GM18867 (cell line): Measurements from ENCODE around the gene TTC24.
"Not testable (repeated sequence)": the region's sequence is repeated elsewhere in the genome, so short reads cannot be mapped to it uniquely, and the experiment has no call there.

Experiments used
- ATAC-seq: cut with Tn5 transposase; IDR thresholded peaks from one replicate; pipeline ENCODE4 v1.9.1; 2021; ENCODE audit warnings: mild to moderate bottlenecking, moderate library complexity; ENCODE audit not compliant: unreplicated experiment

Gene TTC24

DNA sequence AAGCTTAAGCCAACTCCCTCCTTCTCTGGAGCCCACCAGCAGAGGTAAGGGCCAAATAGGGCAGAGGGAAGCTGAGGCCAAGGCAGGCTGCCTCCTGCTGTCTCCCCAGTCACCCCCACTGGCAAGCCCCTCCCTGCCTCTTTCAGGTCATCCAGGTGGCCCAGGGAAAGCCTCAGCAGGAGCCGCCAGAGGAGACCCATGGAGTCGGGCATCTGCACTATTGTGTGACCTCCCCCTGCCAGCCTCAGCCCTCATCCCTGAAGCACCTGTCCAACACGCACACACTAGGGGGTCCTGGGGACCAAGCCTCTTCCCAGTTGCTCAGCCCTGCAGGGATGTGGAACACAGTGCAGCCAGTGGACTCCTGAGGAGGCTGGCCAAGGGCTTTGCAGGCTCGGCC lies 6.8 kb downstream of the TTC24 start:
- ATAC-seq, result no peak

DNA sequence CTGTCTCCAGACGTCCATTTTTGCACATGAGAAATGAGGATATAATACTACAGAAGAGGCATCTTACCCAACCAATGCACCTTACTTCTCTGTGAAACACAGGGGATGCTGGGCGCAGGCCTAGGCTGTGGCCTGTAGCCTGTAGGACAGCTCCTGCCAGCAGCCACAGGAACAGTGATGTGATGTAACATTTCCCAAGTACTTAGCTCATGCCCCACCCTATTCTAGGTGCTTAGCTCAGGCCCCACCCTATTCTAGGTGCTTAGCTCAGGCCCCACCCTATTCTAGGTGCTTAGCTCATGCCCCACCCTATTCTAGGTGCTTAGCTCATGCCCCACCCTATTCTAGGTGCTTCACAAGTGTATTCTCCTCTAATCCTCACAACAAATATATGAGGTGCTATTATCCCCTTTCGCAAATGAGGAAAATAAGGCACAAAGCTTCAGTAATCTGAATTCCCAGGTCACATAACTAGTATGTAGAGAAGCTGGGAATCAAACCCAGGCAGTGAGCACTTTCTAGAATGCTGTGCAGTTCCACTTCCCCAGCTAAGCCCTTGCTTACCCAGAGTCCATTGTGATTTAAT lies 7.5 kb downstream of the TTC24 start:
- no peak for ATAC-seq

DNA sequence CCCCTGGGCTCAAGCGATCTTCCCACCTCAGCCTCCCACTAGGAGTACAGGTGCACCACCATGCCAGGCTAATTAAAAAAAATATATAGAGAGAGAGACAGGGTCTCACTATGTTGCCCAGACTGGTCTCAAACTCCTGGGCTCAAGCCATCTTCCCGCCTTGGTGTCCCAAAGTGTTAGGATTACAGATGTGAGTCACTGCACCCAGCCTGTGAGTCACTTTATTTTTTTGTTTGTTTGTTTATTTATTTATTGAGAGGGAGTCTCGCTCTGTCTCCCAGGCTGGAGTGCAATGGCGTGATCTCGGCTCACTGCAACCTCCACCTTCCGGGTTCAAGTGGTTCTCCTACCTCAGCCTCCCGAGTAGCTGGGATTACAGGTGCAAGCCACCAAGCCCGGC lies 8.4 kb downstream of the TTC24 start:
- not testable (repeated sequence) for ATAC-seq

DNA sequence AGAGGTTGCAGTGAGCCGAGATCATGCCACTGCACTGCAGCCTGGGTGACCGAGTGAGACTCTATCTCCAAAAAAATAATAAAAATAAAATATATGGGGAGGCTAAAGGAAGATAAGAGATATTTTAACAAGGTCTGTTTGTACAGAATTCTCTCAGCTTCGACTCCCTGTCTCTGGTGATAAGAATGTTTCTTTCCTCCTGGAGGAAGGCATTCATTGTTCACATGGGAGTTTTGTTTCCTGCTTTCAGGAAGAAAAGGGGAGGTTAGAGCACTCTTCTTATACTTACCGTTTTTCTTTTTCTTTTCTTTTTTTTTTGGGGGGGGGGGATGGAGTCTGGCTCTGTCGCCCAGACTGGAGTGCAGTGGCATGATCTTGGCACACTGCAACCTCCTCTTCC lies 10.0 kb downstream of the TTC24 start:
- no peak for ATAC-seq

DNA sequence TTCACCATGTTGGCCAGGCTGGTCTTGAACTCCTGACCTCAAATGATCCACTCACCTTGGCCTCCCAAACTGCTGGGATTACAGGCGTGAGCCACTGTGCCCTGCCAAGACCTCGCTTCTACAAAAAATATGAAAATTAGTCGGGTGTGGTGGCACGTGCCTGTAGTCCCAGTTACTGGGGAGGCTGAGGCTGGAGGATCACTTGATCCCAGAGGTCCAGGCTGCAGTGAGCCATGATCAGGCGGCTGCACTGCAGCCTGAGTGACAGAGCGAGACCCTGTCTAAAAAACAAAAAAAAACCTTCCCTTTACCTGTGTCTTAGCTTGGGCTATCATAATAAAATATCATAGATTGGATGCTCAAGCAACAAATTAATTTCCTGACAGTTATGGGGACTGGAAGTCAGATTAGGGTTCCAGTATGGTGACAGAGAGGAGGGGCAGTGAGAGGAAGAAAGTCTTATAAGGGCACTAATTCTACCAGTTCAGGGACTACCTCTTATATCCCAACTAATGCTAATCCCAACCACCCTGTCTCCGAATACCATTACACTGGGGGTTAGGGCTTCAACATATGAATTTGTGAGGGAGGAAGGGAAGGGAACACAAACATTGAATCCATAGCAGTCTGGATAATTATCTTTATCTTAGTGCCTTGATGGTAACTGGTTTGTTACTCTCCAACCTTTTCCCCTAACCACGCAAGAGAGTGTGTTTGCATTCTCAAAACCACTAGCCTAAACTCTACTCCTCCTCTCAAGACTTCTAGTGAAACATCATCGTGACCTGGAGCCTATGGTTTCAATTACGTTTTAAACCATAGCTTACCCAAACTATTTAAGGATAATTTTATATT lies 11.0 kb downstream of the TTC24 start:
- no peak for ATAC-seq

DNA sequence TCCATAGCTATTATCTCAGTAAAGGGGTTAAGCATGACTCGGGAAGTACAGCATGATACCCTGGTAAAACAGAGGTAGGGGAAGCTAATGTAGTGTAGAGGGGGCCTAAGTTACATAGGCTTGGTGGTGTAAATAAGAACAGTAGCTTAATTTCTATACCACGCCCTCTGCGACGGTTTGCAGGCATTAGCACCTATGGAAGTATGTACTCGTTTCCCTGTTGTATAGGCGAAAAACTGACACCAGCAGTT lies 11.6 kb downstream of the TTC24 start:
- no peak for ATAC-seq

DNA sequence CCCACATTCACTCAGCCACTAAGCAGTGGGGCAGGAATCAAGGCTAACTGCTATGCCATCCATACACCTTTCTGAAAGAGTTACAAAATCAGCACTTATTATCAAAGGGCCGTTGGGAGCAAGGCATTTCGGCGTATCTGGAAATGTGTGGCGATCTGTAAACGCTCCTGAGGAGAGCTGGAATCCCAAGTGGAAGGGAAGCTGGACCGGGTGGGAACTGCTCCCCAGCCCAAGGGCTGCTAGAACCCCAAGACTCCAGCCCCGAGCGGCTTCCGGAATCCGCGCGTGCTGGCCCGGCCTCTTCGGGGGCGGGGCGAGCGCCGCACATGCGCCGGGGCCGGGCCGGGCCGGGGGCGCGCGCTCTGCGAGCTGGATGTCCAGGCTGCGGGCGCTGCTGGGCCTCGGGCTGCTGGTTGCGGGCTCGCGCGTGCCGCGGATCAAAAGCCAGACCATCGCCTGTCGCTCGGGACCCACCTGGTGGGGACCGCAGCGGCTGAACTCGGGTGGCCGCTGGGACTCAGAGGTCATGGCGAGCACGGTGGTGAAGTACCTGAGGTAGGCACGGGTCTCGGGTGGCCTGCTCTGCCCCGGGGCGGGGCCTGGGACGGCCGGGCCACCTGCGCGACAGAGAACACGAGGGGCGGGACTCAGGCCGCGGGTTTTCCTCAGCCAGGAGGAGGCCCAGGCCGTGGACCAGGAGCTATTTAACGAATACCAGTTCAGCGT lies 12.1 kb downstream of the TTC24 start, which contains the start of gene NAXE:
TSS of gene NAXE (plus strand) at position 345 of the 726 bp plus-strand sequence. CDS start at position 374, 29 bp downstream.
- ATAC-seq, result peak; percentile 88

DNA sequence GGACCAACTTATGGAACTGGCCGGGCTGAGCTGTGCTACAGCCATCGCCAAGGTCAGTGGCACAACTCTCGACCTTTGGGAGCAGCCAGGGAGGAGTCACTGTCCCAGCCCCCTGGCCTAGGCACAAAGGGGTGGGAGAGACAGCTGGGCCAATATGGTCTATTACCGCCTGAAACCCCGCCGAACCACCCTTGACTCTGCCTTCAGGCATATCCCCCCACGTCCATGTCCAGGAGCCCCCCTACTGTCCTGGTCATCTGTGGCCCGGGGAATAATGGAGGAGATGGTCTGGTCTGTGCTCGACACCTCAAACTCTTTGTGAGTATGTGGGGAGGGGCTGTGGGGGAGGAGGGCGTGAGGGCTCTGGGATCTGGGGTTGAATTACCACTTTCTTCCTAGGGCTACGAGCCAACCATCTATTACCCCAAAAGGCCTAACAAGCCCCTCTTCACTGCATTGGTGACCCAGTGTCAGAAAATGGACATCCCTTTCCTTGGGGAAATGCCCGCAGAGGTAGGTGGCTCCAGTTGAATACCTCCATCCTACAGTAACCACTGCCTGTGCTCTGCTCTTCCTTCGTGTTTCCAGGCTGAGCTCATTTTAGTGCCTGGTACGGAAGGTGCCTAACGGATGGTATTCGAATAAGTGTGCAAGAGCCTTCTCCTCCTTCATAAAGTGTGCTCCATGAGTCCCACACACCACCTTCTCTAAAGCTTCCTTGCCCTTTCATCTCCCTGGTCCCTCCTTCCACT lies 12.8 kb downstream of the TTC24 start:
- ATAC-seq, result no peak

DNA sequence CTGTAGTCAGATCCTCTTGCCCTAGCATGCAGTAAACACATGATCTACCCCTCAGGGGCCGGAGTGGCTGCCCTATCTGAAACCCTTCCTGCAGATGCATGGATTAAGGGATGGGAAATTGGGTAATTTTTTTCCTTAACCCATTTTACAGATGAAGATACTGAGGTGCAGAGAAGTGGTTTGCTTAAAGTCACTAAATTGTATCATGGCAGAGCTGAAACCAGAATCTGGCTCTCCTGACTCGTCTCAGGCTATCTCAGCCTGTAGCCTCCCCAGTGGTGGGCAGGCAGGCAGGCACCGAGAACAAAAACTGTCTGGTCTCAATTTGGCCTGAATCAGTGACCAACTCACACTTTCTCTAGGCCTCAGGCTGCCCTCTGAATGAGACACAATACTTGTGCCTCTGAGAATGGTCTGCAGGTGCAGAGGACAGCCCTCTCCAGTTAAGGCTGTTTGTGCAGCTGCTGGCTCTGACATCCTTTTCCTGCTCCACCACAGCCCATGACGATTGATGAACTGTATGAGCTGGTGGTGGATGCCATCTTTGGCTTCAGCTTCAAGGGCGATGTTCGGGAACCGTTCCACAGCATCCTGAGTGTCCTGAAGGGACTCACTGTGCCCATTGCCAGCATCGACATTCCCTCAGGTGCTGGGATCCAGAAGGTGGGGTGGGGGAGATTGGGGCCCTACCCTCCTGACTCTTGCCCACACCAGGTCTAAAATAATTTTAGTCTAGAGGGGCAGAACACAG lies 13.6 kb downstream of the TTC24 start:
- ATAC-seq, result no peak

DNA sequence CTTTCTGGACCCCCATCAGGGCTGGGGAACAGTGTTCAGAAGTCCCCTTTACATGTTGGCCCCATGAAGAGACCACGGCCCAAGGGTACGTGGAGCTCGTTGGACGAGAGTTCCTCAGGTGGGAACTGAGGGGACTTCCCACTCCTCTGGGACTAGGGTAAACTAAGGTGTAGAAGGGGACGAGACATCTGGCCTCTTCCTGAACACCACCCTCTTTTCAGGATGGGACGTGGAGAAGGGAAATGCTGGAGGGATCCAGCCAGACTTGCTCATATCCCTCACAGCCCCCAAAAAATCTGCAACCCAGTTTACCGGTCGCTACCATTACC lies 14.1 kb downstream of the TTC24 start:
- no peak for ATAC-seq

DNA sequence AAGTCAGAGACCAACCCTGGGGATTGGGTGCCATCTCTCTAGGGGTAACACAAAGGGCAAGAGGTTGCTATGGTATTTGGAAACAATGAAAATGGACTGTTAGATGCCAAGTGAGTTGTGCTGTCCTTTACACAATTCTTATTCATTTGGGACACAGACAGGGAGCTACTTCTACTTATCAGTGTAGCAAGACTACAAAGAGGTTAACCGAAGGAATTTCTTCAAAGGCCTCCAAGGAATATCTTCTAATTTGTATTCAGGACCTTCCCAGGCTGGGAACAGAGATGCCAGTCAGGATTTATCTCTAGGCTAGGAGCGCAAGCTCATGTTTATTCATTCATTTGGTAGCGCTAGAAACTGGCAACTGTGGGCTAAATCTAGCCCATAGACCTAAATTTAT lies 14.7 kb downstream of the TTC24 start:
- no peak for ATAC-seq

DNA sequence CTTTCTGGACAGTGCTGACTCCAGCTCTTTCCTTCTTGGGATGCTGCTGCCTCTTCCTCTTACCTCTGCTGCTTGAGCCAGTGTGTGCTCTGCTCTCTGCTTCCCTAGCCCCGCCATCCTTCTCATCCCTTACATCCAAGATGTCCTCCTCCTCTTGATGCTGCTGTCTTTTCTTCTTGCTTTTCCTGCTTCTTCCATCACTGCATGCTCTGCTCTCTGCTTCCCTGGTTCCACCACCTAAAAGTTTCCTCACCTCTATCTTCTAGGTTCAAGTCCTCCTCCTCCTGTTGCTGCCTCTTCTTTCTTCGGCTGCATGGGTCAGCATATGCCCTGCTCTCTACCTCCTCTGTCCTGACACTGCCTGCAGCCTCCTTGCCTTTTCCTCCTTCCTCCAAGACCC lies 15.5 kb downstream of the TTC24 start:
- no peak for ATAC-seq

DNA sequence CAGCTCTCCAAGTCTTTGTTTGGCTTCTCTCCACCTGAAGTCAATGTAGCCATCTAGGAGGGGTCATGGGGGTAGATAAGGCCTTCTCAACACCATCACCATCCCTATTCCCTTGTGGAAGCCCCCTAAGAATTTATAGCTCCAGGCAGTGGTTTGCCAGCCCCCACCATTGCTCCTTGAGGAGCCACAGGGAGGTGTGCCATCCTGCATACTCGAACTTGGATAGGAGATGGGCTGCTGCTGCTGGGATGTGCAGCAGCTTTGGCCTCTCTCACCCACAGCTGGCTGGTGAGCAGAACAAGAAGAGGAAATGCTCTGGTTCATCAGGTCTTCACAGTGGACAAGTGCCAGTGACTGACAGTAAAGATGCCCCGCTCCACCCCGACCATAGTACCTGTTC lies 16.9 kb downstream of the TTC24 start:
- ATAC-seq, result no peak

DNA sequence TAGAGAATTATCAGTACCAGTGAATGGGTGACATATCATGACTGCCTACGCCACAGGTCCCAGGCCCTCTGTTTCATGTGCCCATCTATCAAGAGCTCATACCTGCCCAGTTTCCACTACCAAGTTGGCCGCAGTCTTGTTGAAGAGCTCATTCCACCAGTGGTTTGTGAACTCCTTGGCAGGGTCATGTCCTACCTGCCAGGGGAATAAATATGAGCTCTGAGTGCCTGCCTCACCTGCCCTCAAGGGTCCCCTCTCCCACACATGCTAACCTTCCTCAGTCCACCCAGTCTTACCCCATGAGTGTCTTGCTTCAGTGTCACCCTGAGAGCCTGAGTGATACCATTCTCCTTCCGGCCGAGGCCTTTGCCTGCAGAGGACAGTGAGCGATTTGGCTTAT lies 18.6 kb downstream of the TTC24 start:
- ATAC-seq, result no peak

DNA sequence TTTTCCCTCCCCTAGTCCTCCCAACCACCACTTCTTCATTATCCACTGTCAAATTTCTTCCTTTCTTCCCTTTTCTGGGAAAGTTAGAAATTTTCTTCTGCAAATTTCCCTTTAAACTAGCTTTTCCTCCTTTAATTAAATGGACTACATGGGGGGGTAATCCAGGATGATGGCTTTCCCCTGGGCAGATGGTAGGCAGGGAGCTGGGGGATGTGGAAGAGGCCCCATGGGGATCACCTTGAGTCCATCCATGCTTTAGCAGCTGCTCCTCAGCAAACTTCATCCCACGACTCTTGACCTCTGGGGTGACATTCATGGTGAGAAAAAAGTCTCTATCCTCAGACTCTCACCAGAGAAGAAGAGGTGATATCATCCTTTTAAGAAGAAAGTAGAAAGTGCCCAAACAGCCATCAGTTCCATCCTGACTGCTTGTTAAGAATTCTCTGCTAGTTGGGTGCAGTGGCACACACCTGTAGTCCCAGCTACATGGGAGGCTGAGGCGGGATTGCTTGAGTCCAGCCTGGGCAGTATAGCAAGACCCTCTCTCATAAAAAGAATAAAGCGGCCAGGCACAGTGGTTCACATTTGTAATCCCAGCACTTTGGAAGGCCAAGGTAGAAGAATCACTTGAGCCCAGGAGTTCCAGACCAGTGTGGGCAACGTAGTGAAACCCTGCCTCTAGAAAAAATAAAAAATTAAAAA lies 19.4 kb downstream of the TTC24 start:
- ATAC-seq, result no peak

DNA sequence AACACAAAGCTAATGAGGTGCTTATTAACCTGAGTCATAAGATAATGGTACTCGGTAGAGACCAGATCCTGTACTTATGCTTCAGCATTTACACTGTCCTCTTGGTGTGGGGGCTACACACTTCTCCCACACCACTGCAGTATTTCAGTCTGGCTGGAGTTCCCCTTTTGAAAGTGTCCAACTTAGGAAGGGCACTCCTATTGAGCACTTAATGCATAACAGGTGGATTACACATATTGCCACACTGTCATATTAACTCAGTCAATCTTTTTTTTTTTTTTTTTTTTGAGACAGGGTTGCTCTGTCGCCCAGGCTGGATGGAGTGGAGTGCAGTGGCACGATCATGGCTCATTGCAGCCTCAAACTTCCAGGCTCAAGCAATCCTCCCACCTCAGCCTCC lies 20.3 kb downstream of the TTC24 start:
- no peak for ATAC-seq

DNA sequence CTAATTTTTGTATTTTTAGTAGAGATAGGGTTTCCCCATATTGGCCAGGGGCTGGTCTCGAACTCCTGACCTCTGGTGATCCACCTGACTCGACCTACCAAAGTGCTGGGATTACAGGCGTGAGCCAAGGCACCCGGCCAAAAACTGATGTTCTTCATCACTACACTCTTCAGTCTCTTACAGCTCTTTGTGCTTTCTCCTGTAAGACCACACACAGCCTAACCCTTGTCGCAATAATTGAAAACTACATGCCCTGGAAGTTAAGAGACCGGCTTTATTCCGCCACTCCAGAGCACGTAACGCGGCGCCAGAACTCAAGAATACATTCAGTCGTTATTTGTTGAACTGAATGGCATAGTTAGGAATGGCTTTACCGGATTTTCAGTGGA lies 21.2 kb downstream of the TTC24 start:
- ATAC-seq, result no peak

DNA sequence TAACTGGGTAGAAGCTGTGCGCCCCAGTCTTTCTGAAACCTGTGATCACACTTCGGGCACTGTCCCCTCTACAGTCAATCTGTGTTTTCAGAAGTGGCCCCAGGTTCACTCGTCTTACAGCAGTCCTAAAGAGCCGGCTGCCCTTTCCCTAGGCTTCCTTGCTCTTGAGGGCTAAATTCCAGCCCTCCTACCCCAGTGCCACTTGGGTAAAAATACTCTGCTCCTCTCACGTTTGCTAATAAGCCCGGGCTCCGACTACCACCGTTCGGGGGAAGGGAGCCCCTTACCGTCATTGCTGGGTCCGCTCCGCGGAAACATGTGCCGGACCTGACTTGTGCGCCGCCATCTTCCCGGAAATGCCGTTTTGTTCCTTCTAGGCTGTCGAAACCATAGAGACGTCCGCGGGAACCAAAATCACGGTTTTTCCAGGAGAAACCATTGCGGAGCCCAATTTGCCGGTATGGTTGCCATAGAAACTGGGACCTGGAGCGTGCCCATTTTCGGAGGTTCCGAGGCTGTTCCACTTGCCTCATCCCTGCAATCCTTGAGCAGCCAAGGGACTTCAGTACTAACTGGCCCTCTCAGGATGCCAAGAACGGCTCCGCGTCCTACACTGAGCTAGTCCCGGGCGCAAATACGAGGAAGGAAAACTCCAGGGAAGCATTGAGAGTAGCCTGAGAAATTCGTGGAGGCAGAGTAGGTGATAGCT lies 21.8 kb downstream of the TTC24 start, which contains the start of gene GPATCH4:
TSS of gene GPATCH4 (minus strand) at position 358 of the 709 bp plus-strand sequence.
- ATAC-seq, result peak; percentile 67

DNA sequence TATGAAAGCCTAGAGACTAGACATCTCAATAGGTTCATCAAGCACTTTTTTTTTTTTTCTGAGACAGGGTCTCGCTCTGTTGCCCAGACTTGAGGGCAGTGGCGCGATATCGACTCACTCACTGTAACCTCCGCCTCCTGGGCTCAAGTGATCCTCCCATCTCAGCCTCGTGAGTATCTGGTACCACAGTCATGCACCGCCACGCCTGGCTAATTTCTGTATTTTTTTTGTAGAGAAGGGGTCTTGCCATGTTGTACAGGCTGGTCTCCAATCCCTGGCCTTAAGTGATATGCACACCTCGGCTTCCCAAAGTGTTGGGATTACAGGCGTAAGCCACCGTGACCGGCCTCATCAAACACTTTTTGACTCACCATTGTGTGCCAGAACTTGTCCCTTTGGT lies 22.4 kb downstream of the TTC24 start:
- ATAC-seq, result peak; percentile 29
